H1 (cell line): ENCODE measurements around the gene CD300E. TPM values are rescaled to one million over a fixed set of nuclear protein-coding genes. Genes with fewer than 3 reads are reported as not detected.

Experiments used
- CTCF ChIA-PET: fragments of 300-600 bp; sonication (Branson Sonifier 250); formaldehyde crosslinking; loops from one replicate; lab custom pipeline; 2021; ENCODE audit not compliant: partially characterized antibody; lab: Charles Lee
- POLR2A ChIA-PET: fragments of 300-600 bp; sonication (Branson Sonifier 250); formaldehyde crosslinking; loops from one replicate; lab custom pipeline; 2021; ENCODE audit warnings: inconsistent platforms; ENCODE audit not compliant: partially characterized antibody; lab: Charles Lee
- DNase-seq, 2 experiments: peaks; one replicate each; pipeline versions ENCODE4 v3.0.0 to v3.0.0-alpha.2; 2010 to 2022; ENCODE audit warnings: low spot score in 2 of 2, low read depth in 1 of 2, mixed read lengths in 1 of 2
- FAIRE-seq: peaks from 2 replicates; lab custom pipeline; 2011; peaks lifted over from hg19 to GRCh38; lab: Jason Lieb, UNC
- H2AFZ ChIP-seq: 2 replicates; pipeline ENCODE4 v1.8.1; 2012; ENCODE audit warnings: low read length, inconsistent platforms
- H2AK5ac ChIP-seq: 2 replicates; pipeline ENCODE4 v1.6.1; 2013; ENCODE audit warnings: low read depth, low read length
- H2BK120ac ChIP-seq: replicated peaks from 2 replicates; pipeline ENCODE3; 2013; ENCODE audit warnings: low read depth, low read length, inconsistent platforms
- H2BK12ac ChIP-seq: 2 replicates; pipeline ENCODE4 v1.6.1; 2013; ENCODE audit warnings: low read depth, low read length
- H2BK15ac ChIP-seq: 2 replicates; pipeline ENCODE4 v1.6.1; 2013; ENCODE audit warnings: low read length
- H2BK20ac ChIP-seq: 2 replicates; pipeline ENCODE4 v1.6.1; 2013; ENCODE audit warnings: low read length
- H2BK5ac ChIP-seq: 2 replicates; pipeline ENCODE4 v1.6.1; 2013; ENCODE audit warnings: low read depth, low read length
- H3K14ac ChIP-seq: 2 replicates; pipeline ENCODE4 v1.6.1; 2013; ENCODE audit warnings: inconsistent platforms; ENCODE audit not compliant: insufficient read length
- H3K18ac ChIP-seq: 2 replicates; pipeline ENCODE4 v1.6.1; 2013; ENCODE audit warnings: low read length; ENCODE audit errors: extremely low read depth
- H3K23ac ChIP-seq: 2 replicates; pipeline ENCODE4 v1.6.1; 2013; ENCODE audit warnings: inconsistent platforms; ENCODE audit not compliant: insufficient read length
- H3K23me2 ChIP-seq: 2 replicates; pipeline ENCODE4 v1.6.1; 2013; ENCODE audit warnings: low read depth, low read length
- H3K27ac ChIP-seq: 2 replicates; pipeline ENCODE4 v1.6.1; 2011; ENCODE audit warnings: low read depth, low read length, inconsistent platforms
- H3K27me3 ChIP-seq, 4 experiments: replicated peaks in 1 of 4; 1 replicate in 1 of 4; 2 replicates in 3 of 4; pipeline versions ENCODE4 v1.6.1 to v1.8.1; 2011 to 2013; ENCODE audit warnings: low read length in 3 of 4, mild to moderate bottlenecking in 3 of 4, inconsistent platforms in 2 of 4, mixed read lengths in 2 of 4, moderate library complexity in 1 of 4; ENCODE audit not compliant: control insufficient read depth in 3 of 4, insufficient read depth in 3 of 4; ENCODE audit errors: extremely low read depth in 1 of 4
- H3K36me3 ChIP-seq, 4 experiments: 2 replicates each; pipeline versions ENCODE4 v1.6.1 to v1.8.1; 2011 to 2013; ENCODE audit warnings: mild to moderate bottlenecking in 4 of 4, low read length in 3 of 4, moderate library complexity in 2 of 4, control low read depth in 1 of 4, inconsistent platforms in 1 of 4; ENCODE audit not compliant: insufficient read depth in 4 of 4, control insufficient read depth in 2 of 4
- H3K4ac ChIP-seq: replicated peaks from 2 replicates; pipeline ENCODE3; 2013; ENCODE audit warnings: low read length, low read depth, mixed read lengths, inconsistent platforms; ENCODE audit not compliant: insufficient read length
- H3K4me1 ChIP-seq, 4 experiments: replicated peaks in 1 of 4; 1 replicate in 1 of 4; 2 replicates in 3 of 4; pipeline versions ENCODE4 v1.6.1 to v1.8.1; 2011 to 2013; ENCODE audit warnings: low read length in 3 of 4, inconsistent platforms in 2 of 4, mixed read lengths in 1 of 4; ENCODE audit not compliant: insufficient read depth in 4 of 4, control insufficient read depth in 3 of 4
- H3K4me2 ChIP-seq, 2 experiments: 2 replicates each; pipeline versions ENCODE4 v1.6.1 to v1.8.1; 2011 to 2013; ENCODE audit warnings: low read depth in 2 of 2, low read length in 2 of 2, control low read depth in 1 of 2, inconsistent platforms in 1 of 2, mild to moderate bottlenecking in 1 of 2; ENCODE audit not compliant: insufficient read depth in 1 of 2
- H3K4me3 ChIP-seq, 4 experiments: fragments of 200-600, 300-600 bp in 1 of 4; sonication (generic), shearing (Covaris generic), sonication (Bioruptor Twin) in 1 of 4; 2 replicates each; pipeline versions ENCODE4 v1.5.1 to v1.8.1; 2011 to 2016; ENCODE audit warnings: low read length in 4 of 4, low read depth in 3 of 4, control low read depth in 2 of 4, inconsistent platforms in 2 of 4, mild to moderate bottlenecking in 2 of 4, mixed read lengths in 1 of 4, moderate library complexity in 1 of 4; ENCODE audit not compliant: insufficient read depth in 2 of 4; ENCODE audit errors: extremely low read depth in 1 of 4
- H3K56ac ChIP-seq: replicated peaks from 2 replicates; pipeline ENCODE3; 2013; ENCODE audit warnings: low read depth, mild to moderate bottlenecking, mixed read lengths, low read length, inconsistent platforms; ENCODE audit not compliant: insufficient read length
- H3K79me1 ChIP-seq: 2 replicates; pipeline ENCODE4 v1.6.1; 2013; ENCODE audit warnings: low read depth, low read length, control low read depth
- H3K79me2 ChIP-seq, 2 experiments: 2 replicates each; pipeline versions ENCODE4 v1.6.1 to v1.8.1; 2012 to 2013; ENCODE audit warnings: low read length in 2 of 2, mild to moderate bottlenecking in 2 of 2, inconsistent platforms in 1 of 2; ENCODE audit not compliant: insufficient read depth in 2 of 2, control insufficient read depth in 1 of 2
- H3K9ac ChIP-seq, 4 experiments: replicated peaks in 1 of 4; 1 replicate in 1 of 4; 2 replicates in 3 of 4; pipeline versions ENCODE4 v1.6.1 to v1.8.1; 2011 to 2013; ENCODE audit warnings: low read depth in 3 of 4, low read length in 3 of 4, control low read depth in 2 of 4, mild to moderate bottlenecking in 2 of 4, moderate library complexity in 2 of 4, inconsistent platforms in 1 of 4; ENCODE audit errors: extremely low read depth in 1 of 4
- H3K9me3 ChIP-seq, 2 experiments: 2 replicates each; pipeline versions ENCODE4 v1.6.1 to v1.8.1; 2012 to 2013; ENCODE audit warnings: mild to moderate bottlenecking in 2 of 2, moderate library complexity in 2 of 2, control low read depth in 1 of 2, inconsistent platforms in 1 of 2, low read depth in 1 of 2, low read length in 1 of 2, mixed read lengths in 1 of 2; ENCODE audit not compliant: insufficient read depth in 2 of 2
- H4K20me1 ChIP-seq, 2 experiments: replicated peaks in 1 of 2; 2 replicates each; pipeline versions ENCODE3 to v1.8.1; 2011 to 2013; ENCODE audit warnings: inconsistent platforms in 2 of 2, low read length in 2 of 2, mild to moderate bottlenecking in 1 of 2; ENCODE audit not compliant: insufficient read depth in 2 of 2, control insufficient read depth in 1 of 2
- H4K5ac ChIP-seq: 2 replicates; pipeline ENCODE4 v1.6.1; 2013; ENCODE audit warnings: low read length, low read depth, mixed read lengths, inconsistent platforms; ENCODE audit not compliant: insufficient read length
- H4K8ac ChIP-seq: 2 replicates; pipeline ENCODE4 v1.8.0; 2013; ENCODE audit warnings: mild to moderate bottlenecking, moderate library complexity, low read length, inconsistent platforms; ENCODE audit not compliant: insufficient read depth; ENCODE audit errors: extremely low read depth
- H4K91ac ChIP-seq: replicated peaks from 2 replicates; pipeline ENCODE3; 2013; ENCODE audit warnings: low read length, mixed read lengths, inconsistent platforms; ENCODE audit not compliant: insufficient read length
- CBX5 ChIP-seq: fragments of 300-800, 300-1000 bp; sonication (generic); IDR thresholded peaks from 2 replicates; pipeline ENCODE4 v1.7.1; 2016; ENCODE audit warnings: antibody characterized with exemption, low read length, low read depth
- EP300 ChIP-seq, 2 experiments: IDR thresholded peaks; 1 replicate in 1 of 2; 2 replicates in 1 of 2; pipeline ENCODE4 v1.6.1; 2011 to 2012; ENCODE audit warnings: low read depth in 2 of 2, low read length in 2 of 2, mild to moderate bottlenecking in 2 of 2, borderline replicate concordance in 1 of 2, inconsistent platforms in 1 of 2, moderate library complexity in 1 of 2
- EZH2 ChIP-seq: fragments of 200-600 bp; sonication (generic); IDR thresholded peaks from 2 replicates; pipeline ENCODE4 v1.7.1; 2012; ENCODE audit warnings: low read depth, mild to moderate bottlenecking, moderate library complexity, low read length, inconsistent platforms; ENCODE audit not compliant: severe bottlenecking
- FOSL1 ChIP-seq: IDR thresholded peaks from 2 replicates; pipeline ENCODE4 v1.6.1; 2011; ENCODE audit warnings: mild to moderate bottlenecking, low read depth, low read length, moderate library complexity; ENCODE audit not compliant: insufficient read depth
- KDM1A ChIP-seq: fragments of 200-600, 300-600 bp; sonication (generic); IDR thresholded peaks from 2 replicates; pipeline ENCODE4 v1.7.1; 2016; ENCODE audit warnings: mild to moderate bottlenecking, low read length, borderline replicate concordance
- KDM5A ChIP-seq: fragments of 200-600 bp; IDR thresholded peaks from 2 replicates; pipeline ENCODE4 v1.7.1; 2012; ENCODE audit warnings: mild to moderate bottlenecking, low read length, inconsistent platforms, mixed read lengths
- MAFK ChIP-seq: IDR thresholded peaks from 2 replicates; pipeline ENCODE4 v1.6.1; 2012; ENCODE audit warnings: low read depth, mild to moderate bottlenecking, improper control_type of control experiment, low read length
- POU5F1 ChIP-seq: IDR thresholded peaks from 2 replicates; pipeline ENCODE4 v1.6.1; 2011; ENCODE audit warnings: low read depth, mild to moderate bottlenecking, low read length, moderate library complexity
- RAD21 ChIP-seq, 2 experiments: IDR thresholded peaks in 1 of 2; conservative IDR thresholded peaks in 1 of 2; 2 replicates each; pipeline ENCODE4 v1.6.1; 2011; ENCODE audit warnings: low read depth in 2 of 2, low read length in 2 of 2, improper control_type of control experiment in 1 of 2, inconsistent platforms in 1 of 2, mild to moderate bottlenecking in 1 of 2, moderate library complexity in 1 of 2
- RBBP5 ChIP-seq: IDR thresholded peaks from 2 replicates; pipeline ENCODE4 v1.7.1; 2012; ENCODE audit warnings: low read depth, mild to moderate bottlenecking, inconsistent platforms, low read length, moderate library complexity, borderline replicate concordance
- SP1 ChIP-seq: IDR thresholded peaks from 2 replicates; pipeline ENCODE4 v1.6.1; 2011; ENCODE audit warnings: low read depth, low read length
- SP4 ChIP-seq: IDR thresholded peaks from 2 replicates; pipeline ENCODE4 v1.6.1; 2012; ENCODE audit warnings: low read length, inconsistent platforms
- SUZ12 ChIP-seq: fragments of 200-600 bp; sonication (generic); IDR thresholded peaks from 2 replicates; pipeline ENCODE4 v1.6.1; 2012; ENCODE audit warnings: mild to moderate bottlenecking, inconsistent platforms, low read length, moderate library complexity, mixed read lengths
- TCF12 ChIP-seq: IDR thresholded peaks from 2 replicates; pipeline ENCODE4 v1.6.1; 2011; ENCODE audit warnings: low read depth, mild to moderate bottlenecking, low read length
- WGBS, 2 experiments: shearing (Covaris generic) in 1 of 2; methylation state at CpG; one replicate each; pipeline versions ENCODE4 v1.1.6 to v1.1.7; 2013 to 2015; ENCODE audit warnings: low lambda C conversion rate in 2 of 2, mixed read lengths in 2 of 2, inconsistent platforms in 1 of 2, low coverage in 1 of 2, missing lambda C conversion rate in 1 of 2; ENCODE audit not compliant: insufficient replicate concordance in 2 of 2, insufficient coverage in 1 of 2, insufficient read length in 1 of 2; ENCODE audit errors: extremely low coverage in 1 of 2, missing lambda C conversion rate in 1 of 2; 5-methylcytosine and 5-hydroxymethylcytosine counted together
- polyA plus RNA-seq, 7 experiments: library from polyadenylated mRNA; depleted of rRNA in 3 of 7; stranded (reverse) in 5 of 7; unstranded in 2 of 7; fragments of >200 nt in 5 of 7; fragments of 200-250 nt in 2 of 7; gene quantifications; 1 replicate in 5 of 7; 2 replicates in 1 of 7; 4 replicates in 1 of 7; pipeline versions ENCODE4 v1.2.1 to v1.2.3, GENCODE V29; 2011 to 2013; ENCODE audit warnings: missing spikeins in 2 of 7, mixed read lengths in 2 of 7
- total RNA-seq: library from RNA; stranded (reverse); fragmentation: NEBNext Ultra II Directional; extraction: Animal tissue kit (Norgen Biotek cat#: 25700); gene quantifications from 2 replicates; pipeline ENCODE4 v1.2.1, GENCODE V29; 2021

The CD300E gene
- total and polyA plus RNA-seq, 2 of the 8 experiments (the other 6 are each of a cell fraction or from before 2014, with no cell fraction given): not detected

DNA sequence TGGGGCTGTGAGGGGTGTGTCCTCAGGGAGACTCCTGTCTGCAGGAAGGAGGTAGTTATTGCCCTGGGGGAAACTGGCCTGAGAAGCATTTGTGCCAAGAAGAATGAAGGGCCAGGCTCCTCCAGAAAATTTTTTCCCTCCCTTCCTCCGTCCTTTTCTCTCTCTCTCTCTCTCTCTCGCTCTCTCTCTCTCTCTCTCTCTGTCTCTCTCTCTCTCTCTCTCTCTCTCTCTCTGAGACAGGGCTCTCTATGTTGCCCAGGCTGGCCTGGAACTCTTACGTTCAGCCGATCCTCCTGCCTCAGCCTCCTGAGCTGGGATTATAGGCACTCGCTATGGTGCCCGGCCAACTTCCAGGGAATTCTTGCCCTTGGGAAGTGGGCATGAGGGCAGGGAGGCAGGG is 11.5 kb downstream of the CD300E start:
- Histone ChIP-seq H3K23me2 (no peaks in the 10 kb centered on the region; the same call in 1 of the 2 replicates), H3K4ac (no peak overlapping the region), H3K79me1 (no peaks in the 10 kb centered on the region), H3K36me3 (no peaks in the 10 kb centered on the region), H3K4me1 (no peaks in the 10 kb centered on the region), H3K4me2 (no peak overlapping the region), H3K18ac (no peak overlapping the region), H2BK12ac (no peak overlapping the region), H3K9ac (no peak overlapping the region), H2BK120ac (no peak overlapping the region), H3K9me3 (no peaks in the 10 kb centered on the region; a peak in 1 of 4 replicates), H4K5ac (no peak overlapping the region), H3K56ac (no peak overlapping the region), H2BK15ac (no peak overlapping the region), H2BK5ac (no peak overlapping the region), H3K23ac (no peak overlapping the region), H4K8ac (no peak overlapping the region), H2AK5ac (no peak overlapping the region), H3K4me3 (no peak overlapping the region), H3K14ac (no peak overlapping the region), H3K27ac (no peak overlapping the region), H2BK20ac (no peak overlapping the region), H4K91ac (no peak overlapping the region), H3K27me3 (peaks cover 0 to 7% (median 2%) of the 10 kb centered on the region in 4 experiments; a peak in 4 of 7 replicates), H2AFZ (no peak overlapping the region), H4K20me1 (no peaks in the 10 kb centered on the region), H3K79me2 (no peaks in the 10 kb centered on the region)
- DNase-seq: no peak
- ChIA-PET POLR2A (no interaction called here), CTCF (interaction anchor here (0.8 to 2.4 kb wide), 6 partner anchors 10 to 155 kb away, joined by 3 to 20 read pairs (median 6); partner anchors contain the start of gene CD300H)
- TF ChIP-seq SUZ12 (no peak), POU5F1 (no peak), EZH2 (no peak), EP300 (IDR thresholded peaks at IDR 0.05; ENCODE audit: borderline replicate concordance in 1 of 2, low read depth in 2 of 2, low read length in 2 of 2) (no peak), RAD21 (IDR thresholded peaks at IDR 0.05 in 1 of 2, conservative IDR thresholded peaks at IDR 0.05 in 1 of 2; ENCODE audit: low read depth in 2 of 2, low read length in 2 of 2) (no peak), FOSL1 (no peak), KDM1A (no peak), TCF12 (no peak), KDM5A (no peak), SP4 (no peak), CBX5 (no peak), RBBP5 (no peak), SP1 (no peak), MAFK (no peak)
- 76% methylated on average over 3 of the region's 6 CpGs; no CpG with 5 or more reads in 1 of the 2 experiments for WGBS, 2 experiments
- FAIRE-seq: no peak
